Pancreas (tissue), 10 donors: ENCODE data around the gene CFDP1. TPM values are rescaled to one million over a fixed set of nuclear protein-coding genes. Genes with fewer than 3 reads are reported as not detected.
A peak's percentile ranks its signal among the peaks of the same experiment; 100 is the strongest.

Experiments used
- ATAC-seq, 4 donors: fragments of 200-7000 bp; cut with Tn5 transposase; one replicate each; pipeline versions ENCODE4 v1.8.0 to v1.9.1; 2020; ENCODE audit warnings: mild to moderate bottlenecking in 4 of 4, moderate library complexity in 4 of 4
- DNase-seq, 6 donors: peaks; one replicate each; pipeline ENCODE4 v3.0.0-alpha.2; 2020
- FAIRE-seq: peaks from 2 replicates; lab custom pipeline; 2012; peaks lifted over from hg19 to GRCh38; lab: Jason Lieb, UNC
- H3K27ac ChIP-seq, 4 donors: fragments of 200-600 bp; sonication (generic); 1 replicate in 3 of 4; 2 replicates in 1 of 4; pipeline versions ENCODE4 v1.5.0 to v1.8.0; 2020
- H3K27me3 ChIP-seq, 4 donors: fragments of 200-600 bp; one replicate each; pipeline ENCODE4 v1.8.0; 2021
- H3K36me3 ChIP-seq, 3 donors: fragments of 200-600 bp; sonication (generic) in 1 of 3; one replicate each; pipeline versions ENCODE4 v1.5.0 to v1.8.0; 2020 to 2021
- H3K4me1 ChIP-seq, 3 donors: fragments of 200-600 bp; one replicate each; pipeline ENCODE4 v1.8.0; 2021
- H3K4me3 ChIP-seq, 4 donors: fragments of 200-600 bp; sonication (generic) in 2 of 4; one replicate each; pipeline versions ENCODE4 v1.5.0 to v1.8.0; 2020 to 2021
- H3K9me3 ChIP-seq, 4 donors: fragments of 200-600 bp; one replicate each; pipeline ENCODE4 v1.8.0; 2021
- CTCF ChIP-seq, 4 donors: fragments of 200-600 bp; sonication (generic) in 3 of 4; IDR thresholded peaks; one replicate each; pipeline versions ENCODE4 v1.5.0 to v1.8.0; 2021; ENCODE audit warnings: antibody characterized with exemption in 4 of 4
- WGBS, 2 donors: extraction: QIAGEN DNeasy Blood & Tissue Kit; methylation state at CpG; one replicate each; pipeline ENCODE4 v1.1.7; 2013; 5-methylcytosine and 5-hydroxymethylcytosine counted together
- intact Hi-C, 3 donors: fragments of 100-400 bp; cut with DNase I; formaldehyde crosslinking; loops; one replicate each; pipeline versions ENCODE4 v1.11.1 to v1.14.2; 2022
- polyA plus RNA-seq, 2 donors: library from polyadenylated mRNA; stranded (reverse); fragments of 200-250 nt; gene quantifications; one replicate each; pipeline ENCODE4 v1.2.3, GENCODE V29; 2013
- total RNA-seq, 6 donors: library from RNA; stranded (reverse); fragmentation: NEBNext Ultra II Directional in 4 of 6; extraction: Animal tissue kit (Norgen Biotek cat#: 25700) in 4 of 6; gene quantifications; one replicate each; pipeline versions ENCODE4 v1.2.1 to v1.2.4, GENCODE V29; 2021 to 2023
- donor health status: healthy with polysubstance abuse.
- donor health status: DM: no; HTN: no; CAD: no; lungs with moderate emphysema.
- donor health status: DM: no; HTN: no; CAD: no.
- donor health status: control.
- donor health status: control.
- donor health status: Bipolar disorder and iron deficiency.
- donor health status: DM: yes; HTN: yes; CAD: no.
- donor health status: DM: no; HTN: no; CAD: no.
- donor health status: DM: no; HTN: no; CAD: no.
- donor health status: DM: yes; HTN: yes; CAD: no.

Gene CFDP1
- total and polyA plus RNA-seq, 8 donors = 19.3 to 57.5 (median 25.6) TPM

DNA sequence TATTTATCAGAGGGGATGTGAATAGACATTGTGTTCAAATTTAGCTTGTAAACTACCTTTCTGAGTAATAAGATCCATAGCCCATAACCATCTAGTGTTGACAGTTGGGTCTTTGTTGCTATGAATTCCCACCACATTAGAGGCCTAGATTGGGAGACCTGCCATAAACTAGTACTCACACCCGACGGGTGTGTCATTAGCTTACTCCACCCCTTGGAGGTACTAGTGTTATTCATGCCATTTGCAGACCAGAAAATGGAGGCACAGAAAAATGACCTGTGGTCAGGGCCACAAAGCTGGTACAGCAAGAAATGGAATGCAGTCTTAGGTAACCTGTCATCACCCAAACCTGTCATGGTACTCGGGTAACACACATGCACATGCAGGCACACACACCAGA, 140.6 kb downstream of the CFDP1 start:
- H3K9me3 ChIP-seq = no peaks in the 10 kb centered on the region
- intact Hi-C loops = no loop called here
- DNase-seq (no peak), FAIRE-seq (no peak), ATAC-seq (no peak)
- no peaks in the 10 kb centered on the region for H3K4me1 ChIP-seq
- H3K36me3 ChIP-seq = peaks cover 0 to 13% (median 8%) of the 10 kb centered on the region in 3 donors
- no peak for TF ChIP-seq CTCF (IDR thresholded peaks at IDR 0.05)
- no peak overlapping the region for H3K4me3 ChIP-seq
- 90% methylated on average over 3 of the region's 3 CpGs for WGBS, 2 donors
- H3K27ac ChIP-seq = no peak overlapping the region
- no peaks in the 10 kb centered on the region for H3K27me3 ChIP-seq

DNA sequence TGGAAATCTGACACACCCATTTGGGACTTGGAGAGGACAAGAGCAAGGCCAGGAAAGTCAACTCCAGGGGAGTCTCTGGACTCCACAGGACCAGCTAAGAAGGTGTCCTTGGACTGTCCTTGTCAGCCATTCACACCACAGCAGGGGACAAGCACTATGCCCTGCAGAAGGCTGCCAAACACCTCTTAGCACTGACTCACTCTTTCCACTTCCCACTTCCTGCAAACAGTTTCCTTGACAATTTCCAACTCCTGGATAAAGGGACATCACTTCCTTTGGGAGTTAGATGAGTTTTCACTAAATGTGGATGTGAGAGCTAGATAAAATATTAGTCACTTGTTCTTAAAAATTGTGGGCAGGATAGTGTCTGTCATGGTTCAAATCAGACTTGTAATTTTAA, 144.1 kb downstream of the CFDP1 start:
- intact Hi-C loops = no loop called here
- Histone ChIP-seq H3K27ac (peak overlapping the region in 1 of 4 donors; percentile 37), H3K4me1 (no peaks in the 10 kb centered on the region), H3K9me3 (no peaks in the 10 kb centered on the region), H3K27me3 (no peaks in the 10 kb centered on the region), H3K4me3 (no peak overlapping the region), H3K36me3 (peaks cover 0 to 13% (median 8%) of the 10 kb centered on the region in 3 donors)
- DNase-seq = no peak
- FAIRE-seq = no peak
- TF ChIP-seq CTCF (IDR thresholded peaks at IDR 0.05) = no peak
- peak; percentile 44 to 63 (median 52) for ATAC-seq

DNA sequence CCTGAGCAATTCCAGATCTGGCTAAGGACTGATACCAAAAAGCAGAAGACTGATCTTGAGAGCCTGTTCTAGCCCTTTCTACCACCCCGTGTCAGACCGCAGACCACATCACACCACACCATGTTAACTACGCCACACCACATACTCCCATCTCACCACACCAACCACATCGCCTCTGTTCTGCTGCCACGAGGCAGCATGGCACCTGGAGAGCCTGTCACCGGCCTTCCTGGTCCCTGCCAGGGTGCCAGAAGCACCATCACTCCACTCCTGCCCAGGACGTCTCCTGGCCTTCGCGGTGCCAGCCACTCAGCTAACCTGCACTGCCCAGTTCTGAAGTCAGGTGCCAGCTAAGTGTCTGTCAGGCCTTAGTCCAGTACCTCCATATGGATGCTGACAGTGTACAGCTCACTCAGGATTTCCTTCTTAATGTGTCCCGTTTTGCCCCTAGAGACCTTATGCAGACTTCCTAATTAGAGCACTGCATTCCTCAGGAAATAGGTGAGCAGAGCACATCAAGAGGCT, 144.6 kb downstream of the CFDP1 start:
- DNase-seq = no peak
- H3K4me3 ChIP-seq = no peak overlapping the region
- TF ChIP-seq CTCF (IDR thresholded peaks at IDR 0.05) = no peak
- FAIRE-seq = no peak
- peaks cover 0 to 11% (median 8%) of the 10 kb centered on the region in 3 donors for H3K36me3 ChIP-seq
- intact Hi-C loops = no loop called here
- no peaks in the 10 kb centered on the region for H3K27me3 ChIP-seq
- 89 to 92% methylated on average over 10 of the region's 10 CpGs for WGBS, 2 donors
- no peak for ATAC-seq
- H3K27ac ChIP-seq = peak overlapping the region in 1 of 4 donors; percentile 37
- no peaks in the 10 kb centered on the region for H3K4me1 ChIP-seq
- no peaks in the 10 kb centered on the region for H3K9me3 ChIP-seq

DNA sequence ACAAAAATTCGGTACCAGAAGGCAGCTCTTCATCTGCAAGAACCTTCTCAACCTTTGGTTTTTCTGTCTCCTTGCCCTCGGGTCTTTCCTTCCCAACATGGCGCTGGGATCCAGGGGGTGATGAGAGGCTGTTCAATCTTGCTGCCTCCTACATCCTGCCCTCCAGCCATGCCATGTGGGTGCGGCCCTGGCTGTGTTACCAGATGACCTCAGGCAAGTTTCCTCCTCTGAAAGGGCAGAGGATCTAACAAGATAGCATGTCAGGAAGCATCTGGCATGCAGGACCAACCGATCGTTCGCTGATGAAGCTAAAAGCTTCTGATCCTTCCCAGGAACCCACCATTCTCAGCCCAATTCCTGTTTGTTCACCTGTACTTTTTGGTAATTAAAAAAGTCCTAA, 145.1 kb downstream of the CFDP1 start:
- DNase-seq (no peak), FAIRE-seq (no peak), ATAC-seq (no peak)
- Histone ChIP-seq H3K36me3 (peaks cover 0 to 8% (median 7%) of the 10 kb centered on the region in 3 donors), H3K27ac (no peak overlapping the region), H3K4me3 (no peak overlapping the region), H3K27me3 (no peaks in the 10 kb centered on the region), H3K4me1 (no peaks in the 10 kb centered on the region), H3K9me3 (no peaks in the 10 kb centered on the region)
- WGBS, 2 donors = 86 to 89% methylated on average over 7 of the region's 7 CpGs
- intact Hi-C loops = no loop called here
- TF ChIP-seq CTCF (IDR thresholded peaks at IDR 0.05) = no peak

DNA sequence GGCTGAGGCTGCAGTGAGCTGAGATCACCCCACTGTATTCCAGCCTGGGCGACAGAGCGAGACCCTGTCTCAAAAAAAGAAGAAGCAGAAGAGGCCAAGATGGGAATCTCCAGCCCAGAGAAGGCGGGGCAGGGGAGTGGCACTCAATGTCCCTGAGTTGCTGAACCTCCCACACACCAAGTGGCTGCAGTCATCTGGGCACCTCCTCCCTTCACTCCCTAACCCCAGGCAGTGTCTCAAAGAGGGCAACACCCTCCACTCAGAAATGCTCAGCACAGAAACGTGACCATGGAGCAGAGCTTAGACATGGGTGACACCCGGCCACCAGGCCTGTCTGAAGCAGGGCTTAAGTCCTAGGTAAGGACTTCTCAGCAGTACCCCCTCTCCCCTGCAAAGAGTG, 145.6 kb downstream of the CFDP1 start:
- DNase-seq (no peak), ATAC-seq (no peak), FAIRE-seq (no peak)
- intact Hi-C loops = no loop called here
- Histone ChIP-seq H3K36me3 (peaks cover 0 to 4% (median 2%) of the 10 kb centered on the region in 3 donors), H3K27ac (no peak overlapping the region), H3K4me3 (no peak overlapping the region), H3K4me1 (no peaks in the 10 kb centered on the region), H3K9me3 (no peaks in the 10 kb centered on the region), H3K27me3 (no peaks in the 10 kb centered on the region)
- 91 to 97% methylated on average over 3 to 5 of the region's 5 CpGs for WGBS, 2 donors
- TF ChIP-seq CTCF (IDR thresholded peaks at IDR 0.05) = no peak
